Fibroblast of mammary gland (primary cell): ENCODE data around the gene DEPDC5.

Experiments
- DNase-seq: peaks from one replicate; pipeline ENCODE4 v3.0.0-alpha.2; 2010; ENCODE audit warnings: low read depth
- H3K4me3 ChIP-seq: 2 replicates; pipeline ENCODE4 v1.5.1; 2011; ENCODE audit warnings: low read depth, mild to moderate bottlenecking, low read length, moderate library complexity; ENCODE audit not compliant: control insufficient read depth
- TF ChIP-seq, protein P1 (sequence below): conservative IDR thresholded peaks from 2 replicates; pipeline ENCODE4 v1.5.1; 2011; ENCODE audit warnings: low read depth, low read length, inconsistent platforms; ENCODE audit not compliant: control insufficient read depth, insufficient read depth

The DEPDC5 gene

DNA sequence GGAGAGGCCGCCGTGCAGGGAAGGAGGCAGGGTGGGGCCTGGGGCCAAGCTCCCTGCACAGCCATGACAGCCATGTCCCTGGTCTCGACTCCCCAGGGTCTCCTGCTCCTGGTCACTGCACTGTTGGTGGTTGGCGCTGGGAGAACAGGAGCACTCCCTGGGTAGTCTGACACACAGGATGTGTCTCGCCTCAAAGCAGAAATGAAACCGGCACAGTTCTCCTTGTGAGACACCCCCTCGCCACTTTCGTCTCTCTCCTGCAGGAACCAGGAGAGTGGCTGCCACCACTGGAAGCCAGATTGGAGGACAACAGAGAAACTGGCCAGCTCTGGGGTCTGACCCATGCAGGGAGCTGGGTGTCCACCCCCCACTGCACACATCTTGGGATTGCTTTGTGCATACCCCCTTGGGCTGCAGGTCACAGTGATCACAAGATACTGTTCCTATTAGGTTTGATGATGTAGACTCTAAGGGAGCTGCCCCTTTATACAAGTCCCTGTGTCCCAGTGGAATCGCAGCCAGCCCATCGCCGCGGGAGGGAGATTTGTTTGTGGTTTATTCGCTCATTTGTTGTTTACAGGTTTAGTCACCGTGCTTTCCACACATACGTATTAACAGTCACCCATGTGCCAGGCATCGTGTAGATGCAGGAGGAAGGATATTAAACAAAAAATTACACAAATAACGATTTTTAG lies 163.6 kb downstream of the DEPDC5 start:
- TF ChIP-seq, protein P1, sequence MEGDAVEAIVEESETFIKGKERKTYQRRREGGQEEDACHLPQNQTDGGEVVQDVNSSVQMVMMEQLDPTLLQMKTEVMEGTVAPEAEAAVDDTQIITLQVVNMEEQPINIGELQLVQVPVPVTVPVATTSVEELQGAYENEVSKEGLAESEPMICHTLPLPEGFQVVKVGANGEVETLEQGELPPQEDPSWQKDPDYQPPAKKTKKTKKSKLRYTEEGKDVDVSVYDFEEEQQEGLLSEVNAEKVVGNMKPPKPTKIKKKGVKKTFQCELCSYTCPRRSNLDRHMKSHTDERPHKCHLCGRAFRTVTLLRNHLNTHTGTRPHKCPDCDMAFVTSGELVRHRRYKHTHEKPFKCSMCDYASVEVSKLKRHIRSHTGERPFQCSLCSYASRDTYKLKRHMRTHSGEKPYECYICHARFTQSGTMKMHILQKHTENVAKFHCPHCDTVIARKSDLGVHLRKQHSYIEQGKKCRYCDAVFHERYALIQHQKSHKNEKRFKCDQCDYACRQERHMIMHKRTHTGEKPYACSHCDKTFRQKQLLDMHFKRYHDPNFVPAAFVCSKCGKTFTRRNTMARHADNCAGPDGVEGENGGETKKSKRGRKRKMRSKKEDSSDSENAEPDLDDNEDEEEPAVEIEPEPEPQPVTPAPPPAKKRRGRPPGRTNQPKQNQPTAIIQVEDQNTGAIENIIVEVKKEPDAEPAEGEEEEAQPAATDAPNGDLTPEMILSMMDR, result no peak
- H3K4me3 ChIP-seq, result no peak overlapping the region
- no peak for DNase-seq

DNA sequence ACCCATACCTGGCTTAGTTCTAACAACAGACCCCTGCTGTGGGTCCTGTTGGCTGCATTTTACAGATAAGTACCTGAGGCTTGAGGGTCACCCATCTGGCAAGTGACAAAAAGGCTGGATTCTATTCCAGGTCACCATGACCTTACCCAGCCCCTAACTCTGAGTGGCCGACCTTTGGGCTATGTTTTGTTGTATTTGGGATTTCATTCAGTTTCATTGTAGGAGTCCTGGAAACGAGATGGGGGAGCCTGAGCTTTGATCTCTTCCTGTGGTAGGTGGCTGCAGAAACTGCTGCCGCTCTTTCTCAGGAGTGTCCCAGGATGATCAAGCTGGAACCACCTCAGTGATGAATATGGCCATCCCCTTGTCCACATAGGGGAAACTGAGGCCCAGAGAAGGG lies 165.9 kb downstream of the DEPDC5 start:
- TF ChIP-seq, protein P1, result no peak
- DNase-seq, result no peak
- no peak overlapping the region for H3K4me3 ChIP-seq

DNA sequence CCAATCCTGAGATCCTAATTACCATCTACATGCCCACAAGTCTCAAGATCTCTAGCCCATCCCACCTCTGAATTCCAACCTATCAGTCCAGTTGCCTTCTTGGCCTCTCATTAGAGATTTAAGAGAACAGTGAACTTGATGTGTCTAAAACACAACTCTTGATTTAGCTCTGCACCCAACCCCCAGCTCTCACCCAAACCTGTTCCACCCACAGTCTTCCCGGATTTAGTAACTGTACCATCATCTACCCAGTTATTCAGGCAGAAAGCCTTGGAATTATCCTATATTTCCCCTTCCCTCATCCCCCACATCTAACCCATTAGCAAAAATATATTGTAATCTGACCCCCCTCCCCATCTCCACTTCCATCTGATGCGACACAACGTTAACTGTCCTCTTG lies 166.5 kb downstream of the DEPDC5 start:
- DNase-seq, result no peak
- no peak overlapping the region for H3K4me3 ChIP-seq
- TF ChIP-seq, protein P1, result no peak

DNA sequence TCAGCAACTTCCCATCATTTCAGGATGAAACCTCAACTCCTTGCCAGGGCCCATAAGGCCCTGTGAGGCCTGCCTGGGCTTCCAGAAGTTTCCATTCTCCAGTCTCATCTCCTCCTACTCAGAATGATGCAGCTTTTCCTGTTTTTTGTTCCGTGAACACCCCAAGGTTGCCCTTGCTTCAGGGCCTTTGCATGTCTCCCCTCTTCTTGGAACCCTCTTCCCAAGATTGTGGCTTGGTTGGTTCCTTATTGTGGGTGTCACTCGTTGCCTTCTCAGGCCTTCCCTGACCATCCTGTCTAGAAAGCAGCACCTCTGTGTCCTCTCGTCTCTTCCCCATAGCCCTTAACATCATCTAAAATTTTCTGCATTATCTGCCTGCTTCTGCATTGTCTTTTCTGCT lies 167.3 kb downstream of the DEPDC5 start:
- no peak overlapping the region for H3K4me3 ChIP-seq
- DNase-seq, result no peak
- TF ChIP-seq, protein P1, result no peak

DNA sequence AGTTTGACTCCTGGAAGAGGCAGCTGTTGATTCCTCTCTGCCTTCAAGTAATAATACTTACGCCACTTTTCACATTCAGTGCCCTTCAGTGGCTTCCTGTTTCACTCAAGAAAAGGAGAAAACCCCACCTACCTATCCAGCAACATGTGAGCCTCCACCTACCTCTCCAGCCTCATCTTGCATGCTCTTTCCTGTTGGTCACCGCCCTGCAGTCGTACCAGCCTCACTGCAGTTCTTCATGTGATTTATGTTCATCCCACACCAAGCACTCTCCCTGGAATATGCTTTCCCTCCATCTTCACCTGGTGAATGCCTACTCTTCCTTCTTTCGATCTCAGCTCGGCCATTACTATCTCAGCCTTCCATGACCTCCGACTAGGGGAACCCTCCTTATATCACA lies 168.7 kb downstream of the DEPDC5 start:
- TF ChIP-seq, protein P1, result no peak
- no peak overlapping the region for H3K4me3 ChIP-seq
- no peak for DNase-seq

DNA sequence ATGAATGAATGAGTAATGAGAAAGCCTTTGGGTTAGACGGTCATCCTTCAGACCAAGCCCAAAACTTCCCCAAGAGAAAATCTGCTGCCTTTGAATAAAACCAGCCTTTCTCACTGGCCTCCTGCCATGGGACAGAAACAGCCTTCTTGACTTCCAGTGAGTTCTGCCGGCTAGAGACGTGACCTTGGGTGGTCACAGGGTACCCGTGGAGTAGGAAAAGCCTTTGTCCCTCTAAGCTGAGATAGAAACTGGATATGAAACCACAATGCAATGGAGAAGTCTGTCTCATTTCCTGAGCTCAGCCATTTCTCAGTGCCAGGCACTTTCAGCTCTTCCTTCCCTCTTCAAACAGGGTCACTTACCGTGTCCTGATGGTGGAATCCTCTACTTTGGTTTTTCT lies 169.3 kb downstream of the DEPDC5 start:
- no peak for DNase-seq
- TF ChIP-seq, protein P1, result no peak
- H3K4me3 ChIP-seq, result no peak overlapping the region

DNA sequence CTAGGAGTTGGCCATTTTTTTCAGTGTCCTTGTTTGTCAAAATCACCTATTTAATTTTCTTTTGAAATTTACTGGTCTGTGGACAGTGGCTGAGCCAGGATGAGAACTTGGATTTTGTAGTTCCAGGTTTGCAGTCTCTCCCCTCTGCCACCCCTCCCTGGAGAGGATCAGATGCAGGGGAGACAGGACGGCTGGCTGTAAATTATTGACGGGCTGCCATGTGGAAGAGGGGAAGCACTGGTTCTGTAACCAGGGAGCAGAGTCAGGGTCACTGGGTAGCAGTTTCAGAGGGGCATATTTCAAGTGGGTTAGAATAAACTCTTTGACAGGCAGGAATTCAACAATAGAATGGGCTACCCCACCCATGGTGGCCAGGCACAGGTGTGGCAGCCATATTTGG lies 169.9 kb downstream of the DEPDC5 start:
- H3K4me3 ChIP-seq, result no peak overlapping the region
- TF ChIP-seq, protein P1, result no peak
- DNase-seq, result no peak
